ENCODE measurements around the gene DISP1.

- TF ChIP-seq POLR2A (IDR thresholded peaks at IDR 0.05) (no peak), CTCF (IDR thresholded peaks at IDR 0.05) (no peak)
Measured at GRCh38 chr1:222790115-222790514, 24.7 kb upstream of the DISP1 start.
